Keratinocyte (primary cell): Measurements from ENCODE around the gene ZDHHC7. TPM values are rescaled to one million over a fixed set of nuclear protein-coding genes. Genes with fewer than 3 reads are reported as not detected.

ENCODE experiments used
- DNase-seq: peaks from one replicate; pipeline ENCODE4 v3.0.0-alpha.2; 2011; ENCODE audit warnings: low read depth, missing footprints, low spot score
- FAIRE-seq: peaks from 2 replicates; lab custom pipeline; 2011; peaks lifted over from hg19 to GRCh38; lab: Jason Lieb, UNC
- H2AFZ ChIP-seq: 2 replicates; pipeline ENCODE4 v1.6.0; 2012; ENCODE audit warnings: low read length, control low read depth, inconsistent platforms; ENCODE audit not compliant: control insufficient read depth
- H3K27ac ChIP-seq: 2 replicates; pipeline ENCODE4 v1.5.1; 2011; ENCODE audit warnings: low read length; ENCODE audit not compliant: control insufficient read depth, insufficient read depth
- H3K27me3 ChIP-seq: 3 replicates; pipeline ENCODE4 v1.6.0; 2011; ENCODE audit warnings: low read length; ENCODE audit not compliant: control insufficient read depth, insufficient read depth; ENCODE audit errors: extremely low read depth
- H3K36me3 ChIP-seq, 2 experiments: 2 replicates in 1 of 2; 3 replicates in 1 of 2; pipeline ENCODE4 v1.5.1; 2011; ENCODE audit warnings: low read length in 2 of 2, mild to moderate bottlenecking in 1 of 2; ENCODE audit not compliant: control insufficient read depth in 2 of 2, insufficient read depth in 2 of 2; ENCODE audit errors: extremely low read depth in 1 of 2
- H3K4me1 ChIP-seq: 3 replicates; pipeline ENCODE4 v1.5.1; 2011; ENCODE audit warnings: low read length; ENCODE audit not compliant: control insufficient read depth, insufficient read depth; ENCODE audit errors: extremely low read depth
- H3K4me2 ChIP-seq: 3 replicates; pipeline ENCODE4 v1.6.0; 2011; ENCODE audit warnings: low read depth, low read length; ENCODE audit not compliant: control insufficient read depth, insufficient read depth; ENCODE audit errors: extremely low read depth
- H3K4me3 ChIP-seq, 3 experiments: fragments of 200-600 bp in 1 of 3; sonication (generic) in 1 of 3; 2 replicates in 2 of 3; 3 replicates in 1 of 3; pipeline ENCODE4 v1.5.1; 2011 to 2016; ENCODE audit warnings: low read length in 3 of 3, mild to moderate bottlenecking in 3 of 3, control low read depth in 2 of 3, inconsistent platforms in 1 of 3, low read depth in 1 of 3, mixed read lengths in 1 of 3, mixed run types in 1 of 3, moderate library complexity in 1 of 3; ENCODE audit not compliant: control insufficient read depth in 2 of 3, insufficient read depth in 2 of 3; ENCODE audit errors: extremely low read depth in 1 of 3
- H3K79me2 ChIP-seq: 2 replicates; pipeline ENCODE4 v1.6.0; 2012; ENCODE audit warnings: low read length; ENCODE audit not compliant: control insufficient read depth, insufficient read depth
- H3K9ac ChIP-seq: 3 replicates; pipeline ENCODE4 v1.6.0; 2011; ENCODE audit warnings: low read length; ENCODE audit not compliant: control insufficient read depth, insufficient read depth; ENCODE audit errors: extremely low read depth
- H3K9me1 ChIP-seq: 3 replicates; pipeline ENCODE4 v1.6.0; 2011; ENCODE audit warnings: low read length; ENCODE audit not compliant: control insufficient read depth, insufficient read depth; ENCODE audit errors: extremely low read depth
- H3K9me3 ChIP-seq: 2 replicates; pipeline ENCODE4 v1.5.1; 2012; ENCODE audit warnings: low read depth, low read length; ENCODE audit not compliant: control insufficient read depth
- H4K20me1 ChIP-seq: 3 replicates; pipeline ENCODE4 v1.6.0; 2011; ENCODE audit warnings: low read length; ENCODE audit not compliant: control insufficient read depth, insufficient read depth; ENCODE audit errors: extremely low read depth
- EZH2 ChIP-seq: IDR thresholded peaks from one replicate; pipeline ENCODE4 v1.6.1; 2012; ENCODE audit warnings: inconsistent platforms, mild to moderate bottlenecking, low read length, moderate library complexity
- dilution Hi-C: fragments of 300-500 bp; cut with MboI; formaldehyde crosslinking; loops from one replicate; pipeline ENCODE4 v1.7.0; 2020; ENCODE audit warnings: low sequenced_read_pairs; ENCODE audit not compliant: extremely low pct_ligation_motif_present
- polyA plus RNA-seq, 5 experiments: library from polyadenylated mRNA; depleted of rRNA in 3 of 5; stranded (reverse) in 3 of 5; stranded (forward) in 1 of 5; unstranded in 1 of 5; fragments of >200 nt; gene quantifications; 1 replicate in 1 of 5; 2 replicates in 3 of 5; 3 replicates in 1 of 5; pipeline versions ENCODE4 v1.2.1 to v1.2.3, GENCODE V29; 2011 to 2012; ENCODE audit warnings: missing spikeins in 2 of 5, low read depth in 1 of 5, low replicate concordance in 1 of 5
- TF ChIP-seq, protein P1 (sequence below), 3 experiments: IDR thresholded peaks in 1 of 3; conservative IDR thresholded peaks in 1 of 3; optimal IDR thresholded peaks in 1 of 3; 2 replicates in 2 of 3; 3 replicates in 1 of 3; pipeline versions ENCODE3 to v1.5.1; 2011; ENCODE audit warnings: low read length in 3 of 3, mild to moderate bottlenecking in 3 of 3, moderate library complexity in 2 of 3, control low read depth in 1 of 3, inconsistent platforms in 1 of 3; ENCODE audit not compliant: insufficient read depth in 2 of 3; ENCODE audit errors: extremely low read depth in 1 of 3

Gene ZDHHC7
- polyA plus RNA-seq, 1 donor (not counting 4 experiments of a cell fraction or from before 2014, with no cell fraction given): 37.8 TPM

- dilution Hi-C loops: no loop called here
- H4K20me1 ChIP-seq: no peaks in the 10 kb centered on the region
- no peak overlapping the region for H3K27ac ChIP-seq
- H3K27me3 ChIP-seq: no peaks in the 10 kb centered on the region
- H3K36me3 ChIP-seq: no peaks in the 10 kb centered on the region
- DNase-seq (no peak), FAIRE-seq (no peak)
- no peak for TF ChIP-seq EZH2
- peaks cover 4% of the 10 kb centered on the region for H3K4me1 ChIP-seq
- no peak overlapping the region for H3K4me2 ChIP-seq
- H2AFZ ChIP-seq: no peak overlapping the region
- H3K9ac ChIP-seq: no peak overlapping the region
- no peaks in the 10 kb centered on the region for H3K79me2 ChIP-seq
- H3K4me3 ChIP-seq: no peak overlapping the region
- no peaks in the 10 kb centered on the region for H3K9me3 ChIP-seq
- no peaks in the 10 kb centered on the region for H3K9me1 ChIP-seq
These were observed 7.3 kb upstream of the ZDHHC7 start for GRCh38 chr16:85018529-85019236.

GRCh38 chr16:85017633-85018032, 6.3 kb upstream of the ZDHHC7 start:
- Histone ChIP-seq H3K27me3 (no peaks in the 10 kb centered on the region), H3K9me1 (no peaks in the 10 kb centered on the region), H3K79me2 (no peaks in the 10 kb centered on the region), H3K27ac (no peak overlapping the region), H3K9me3 (no peaks in the 10 kb centered on the region), H3K36me3 (no peaks in the 10 kb centered on the region), H3K4me2 (no peak overlapping the region), H3K9ac (no peak overlapping the region), H3K4me1 (peaks cover 4% of the 10 kb centered on the region), H2AFZ (no peak overlapping the region), H3K4me3 (no peak overlapping the region), H4K20me1 (no peaks in the 10 kb centered on the region)
- FAIRE-seq: no peak
- no peak for DNase-seq
- TF ChIP-seq, protein P1, sequence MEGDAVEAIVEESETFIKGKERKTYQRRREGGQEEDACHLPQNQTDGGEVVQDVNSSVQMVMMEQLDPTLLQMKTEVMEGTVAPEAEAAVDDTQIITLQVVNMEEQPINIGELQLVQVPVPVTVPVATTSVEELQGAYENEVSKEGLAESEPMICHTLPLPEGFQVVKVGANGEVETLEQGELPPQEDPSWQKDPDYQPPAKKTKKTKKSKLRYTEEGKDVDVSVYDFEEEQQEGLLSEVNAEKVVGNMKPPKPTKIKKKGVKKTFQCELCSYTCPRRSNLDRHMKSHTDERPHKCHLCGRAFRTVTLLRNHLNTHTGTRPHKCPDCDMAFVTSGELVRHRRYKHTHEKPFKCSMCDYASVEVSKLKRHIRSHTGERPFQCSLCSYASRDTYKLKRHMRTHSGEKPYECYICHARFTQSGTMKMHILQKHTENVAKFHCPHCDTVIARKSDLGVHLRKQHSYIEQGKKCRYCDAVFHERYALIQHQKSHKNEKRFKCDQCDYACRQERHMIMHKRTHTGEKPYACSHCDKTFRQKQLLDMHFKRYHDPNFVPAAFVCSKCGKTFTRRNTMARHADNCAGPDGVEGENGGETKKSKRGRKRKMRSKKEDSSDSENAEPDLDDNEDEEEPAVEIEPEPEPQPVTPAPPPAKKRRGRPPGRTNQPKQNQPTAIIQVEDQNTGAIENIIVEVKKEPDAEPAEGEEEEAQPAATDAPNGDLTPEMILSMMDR (optimal IDR thresholded peaks at IDR 0.05 in 1 of 3, IDR thresholded peaks at IDR 0.05 in 1 of 3, conservative IDR thresholded peaks at IDR 0.05 in 1 of 3; ENCODE audit: extremely low read depth in 1 of 3, insufficient read depth in 2 of 3, low read length in 3 of 3): no peak
- TF ChIP-seq EZH2: no peak
- dilution Hi-C loops: no loop called here

- dilution Hi-C loops: no loop called here
- TF ChIP-seq EZH2: no peak
- TF ChIP-seq, protein P1 (optimal IDR thresholded peaks at IDR 0.05 in 1 of 3, IDR thresholded peaks at IDR 0.05 in 1 of 3, conservative IDR thresholded peaks at IDR 0.05 in 1 of 3; ENCODE audit: extremely low read depth in 1 of 3, insufficient read depth in 2 of 3, low read length in 3 of 3): no peak
- no peak for DNase-seq
- H3K9ac ChIP-seq: no peak overlapping the region
- H3K36me3 ChIP-seq: no peaks in the 10 kb centered on the region
- H2AFZ ChIP-seq: no peak overlapping the region
- no peak overlapping the region for H3K4me2 ChIP-seq
- no peak for FAIRE-seq
- H3K79me2 ChIP-seq: no peaks in the 10 kb centered on the region
- no peaks in the 10 kb centered on the region for H3K27me3 ChIP-seq
- no peaks in the 10 kb centered on the region for H3K9me1 ChIP-seq
- H3K4me3 ChIP-seq: no peak overlapping the region
- H4K20me1 ChIP-seq: no peaks in the 10 kb centered on the region
- peaks cover 4% of the 10 kb centered on the region for H3K4me1 ChIP-seq
- H3K27ac ChIP-seq: no peak overlapping the region
- H3K9me3 ChIP-seq: no peaks in the 10 kb centered on the region
These were observed 5.8 kb upstream of the ZDHHC7 start for GRCh38 chr16:85017151-85017550.
